Measurements from ENCODE around the gene MEAK7. TPM values are rescaled to one million over a fixed set of nuclear protein-coding genes. Genes with fewer than 3 reads are reported as not detected.

Gene MEAK7
- total and polyA plus RNA-seq, 2 of the 8 experiments (the other 6 are each of a cell fraction or from before 2014, with no cell fraction given): 9.6 to 19.6 TPM

DNA sequence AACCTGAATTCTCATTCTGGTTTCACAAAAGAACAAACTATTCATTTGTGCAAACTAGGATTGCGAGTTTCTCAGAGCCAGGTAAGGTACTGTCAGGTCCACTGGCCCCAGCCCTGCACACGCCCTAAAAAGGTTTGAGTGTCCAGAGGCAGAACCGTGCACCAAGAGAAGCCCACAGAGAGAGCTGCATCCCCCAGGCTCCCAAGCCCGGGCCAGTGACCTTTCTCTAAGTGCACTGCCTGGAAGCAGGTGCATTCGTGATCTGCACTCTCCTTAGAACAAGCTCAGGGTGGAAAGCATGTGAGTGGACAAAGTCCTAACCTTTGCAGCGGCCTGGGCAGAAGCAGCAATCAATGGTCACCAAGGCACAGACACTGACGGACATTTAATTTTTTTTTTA, 26.8 kb downstream of the MEAK7 start:
- Histone ChIP-seq H3K9me3 (ENCODE audit: insufficient read depth in 2 of 2, low read depth in 1 of 2, low read length in 1 of 2) (peaks cover 6 to 9% of the 10 kb centered on the region in 2 experiments; a peak in 3 of 4 replicates), H3K36me3 (ENCODE audit: control insufficient read depth in 2 of 4, insufficient read depth in 4 of 4, low read length in 3 of 4) (no peaks in the 10 kb centered on the region), H3K4me3 (ENCODE audit: extremely low read depth in 1 of 4, insufficient read depth in 2 of 4, low read depth in 3 of 4, low read length in 4 of 4) (no peak overlapping the region), H3K9ac (replicated peaks in 1 of 4; ENCODE audit: extremely low read depth in 1 of 4, low read depth in 3 of 4, low read length in 3 of 4) (no peak overlapping the region), H3K27me3 (replicated peaks in 1 of 4; ENCODE audit: control insufficient read depth in 3 of 4, extremely low read depth in 1 of 4, insufficient read depth in 3 of 4, low read length in 3 of 4) (no peaks in the 10 kb centered on the region), H3K27ac (ENCODE audit: low read depth, low read length) (no peak overlapping the region), H3K14ac (ENCODE audit: insufficient read length) (no peak overlapping the region), H2AFZ (ENCODE audit: low read length) (no peak overlapping the region), H4K8ac (ENCODE audit: extremely low read depth, insufficient read depth, low read length) (no peak overlapping the region), H3K56ac (replicated peaks; ENCODE audit: insufficient read length, low read depth, low read length) (no peak overlapping the region), H4K20me1 (replicated peaks in 1 of 2; ENCODE audit: control insufficient read depth in 1 of 2, insufficient read depth in 2 of 2, low read length in 2 of 2) (no peaks in the 10 kb centered on the region), H2BK15ac (ENCODE audit: low read length) (no peak overlapping the region), H3K4ac (replicated peaks; ENCODE audit: insufficient read length, low read depth, low read length) (no peak overlapping the region), H2BK120ac (replicated peaks; ENCODE audit: low read depth, low read length) (no peak overlapping the region), H2BK12ac (ENCODE audit: low read depth, low read length) (no peak overlapping the region), H3K23me2 (ENCODE audit: low read depth, low read length) (no peaks in the 10 kb centered on the region; the same call in 1 of the 2 replicates), H2BK20ac (ENCODE audit: low read length) (no peak overlapping the region), H2BK5ac (ENCODE audit: low read depth, low read length) (no peak overlapping the region), H3K4me2 (ENCODE audit: insufficient read depth in 1 of 2, low read depth in 2 of 2, low read length in 2 of 2) (no peak overlapping the region), H4K5ac (ENCODE audit: insufficient read length, low read depth, low read length) (no peak overlapping the region), H2AK5ac (ENCODE audit: low read depth, low read length) (no peak overlapping the region), H3K79me2 (ENCODE audit: control insufficient read depth in 1 of 2, insufficient read depth in 2 of 2, low read length in 2 of 2) (no peaks in the 10 kb centered on the region), H4K91ac (replicated peaks; ENCODE audit: insufficient read length, low read length) (no peak overlapping the region), H3K23ac (ENCODE audit: insufficient read length) (no peak overlapping the region), H3K79me1 (ENCODE audit: low read depth, low read length) (no peaks in the 10 kb centered on the region), H3K18ac (ENCODE audit: extremely low read depth, low read length) (no peak overlapping the region), H3K4me1 (replicated peaks in 1 of 4; ENCODE audit: control insufficient read depth in 3 of 4, insufficient read depth in 4 of 4, low read length in 3 of 4) (no peaks in the 10 kb centered on the region)
- TF ChIP-seq, protein P1, sequence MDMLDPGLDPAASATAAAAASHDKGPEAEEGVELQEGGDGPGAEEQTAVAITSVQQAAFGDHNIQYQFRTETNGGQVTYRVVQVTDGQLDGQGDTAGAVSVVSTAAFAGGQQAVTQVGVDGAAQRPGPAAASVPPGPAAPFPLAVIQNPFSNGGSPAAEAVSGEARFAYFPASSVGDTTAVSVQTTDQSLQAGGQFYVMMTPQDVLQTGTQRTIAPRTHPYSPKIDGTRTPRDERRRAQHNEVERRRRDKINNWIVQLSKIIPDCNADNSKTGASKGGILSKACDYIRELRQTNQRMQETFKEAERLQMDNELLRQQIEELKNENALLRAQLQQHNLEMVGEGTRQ (IDR thresholded peaks at IDR 0.05; ENCODE audit: low read length): no peak
- TF ChIP-seq RAD21 (IDR thresholded peaks at IDR 0.05 in 1 of 2, conservative IDR thresholded peaks at IDR 0.05 in 1 of 2; ENCODE audit: low read depth in 2 of 2, low read length in 2 of 2) (no peak), CEBPB (IDR thresholded peaks at IDR 0.05; ENCODE audit: low read depth, low read length) (no peak), NRF1 (IDR thresholded peaks at IDR 0.05; ENCODE audit: low read depth, low read length) (no peak)
- POLR2A ChIA-PET (ENCODE audit: partially characterized antibody): no interaction called here
- CTCF ChIA-PET (ENCODE audit: partially characterized antibody): interaction anchor here (1.2 to 1.7 kb wide), 9 partner anchors 25 to 437 kb away, joined by 3 to 7 read pairs (median 4); partner anchors contain the start of gene TAF1C
- DNase-seq (ENCODE audit: low read depth in 1 of 2, low spot score in 2 of 2): peak in 1 of 2 experiments; percentile 10
- WGBS, 2 experiments (ENCODE audit: extremely low coverage in 1 of 2, insufficient coverage in 1 of 2, insufficient read length in 1 of 2, insufficient replicate concordance in 2 of 2, low coverage in 1 of 2, low lambda C conversion rate in 2 of 2, missing lambda C conversion rate in 1 of 2): 77% methylated on average over 7 of the region's 7 CpGs; no CpG with 5 or more reads in 1 of the 2 experiments
- no peak for FAIRE-seq
